K562 (cell line): ENCODE results near the gene KCND2.

ENCODE experiments used
- CEBPB ChIP-seq: fragments of 450-650 bp; IDR thresholded peaks from 2 replicates; pipeline ENCODE4 v1.6.1; 2016; ENCODE audit warnings: missing genetic modification characterization, missing compliant biosample characterization
- CTCF ChIP-seq, 3 experiments: IDR thresholded peaks in 2 of 3; conservative IDR thresholded peaks in 1 of 3; 2 replicates each; pipeline ENCODE4 v1.5.1; 2011 to 2012; ENCODE audit warnings: low read length in 3 of 3, mild to moderate bottlenecking in 3 of 3, control low read depth in 2 of 3, improper control_type of control experiment in 1 of 3, inconsistent platforms in 1 of 3, low read depth in 1 of 3, mixed read lengths in 1 of 3, moderate library complexity in 1 of 3; ENCODE audit not compliant: insufficient read depth in 2 of 3
- EP300 ChIP-seq: IDR thresholded peaks from 2 replicates; pipeline ENCODE4 v1.6.1; 2012; ENCODE audit warnings: low read length, improper control_type of control experiment
- ILF3 ChIP-seq: fragments of 450-650 bp; IDR thresholded peaks from 2 replicates; pipeline ENCODE4 v1.6.1; 2018; ENCODE audit warnings: antibody characterized with exemption, mild to moderate bottlenecking, moderate library complexity, borderline replicate concordance
- KDM1A ChIP-seq, 2 experiments: fragments of 450-650 bp; IDR thresholded peaks; 2 replicates each; pipeline ENCODE4 v1.6.1; 2016; ENCODE audit warnings: mild to moderate bottlenecking in 2 of 2
- TCF7 ChIP-seq: sonication (generic); IDR thresholded peaks from 2 replicates; pipeline ENCODE4 v1.6.1; 2016; ENCODE audit warnings: antibody characterized with exemption, borderline replicate concordance
- TEAD4 ChIP-seq, 2 experiments: sonication (generic) in 1 of 2; formaldehyde crosslinking in 1 of 2; IDR thresholded peaks; 2 replicates each; pipeline versions ENCODE4 v1.6.1 to v1.8.0; 2012 to 2022; ENCODE audit warnings: borderline replicate concordance in 1 of 2, inconsistent platforms in 1 of 2, low read length in 1 of 2, mild to moderate bottlenecking in 1 of 2, missing genetic modification reagents in 1 of 2
- TGIF2 ChIP-seq: sonication (generic); formaldehyde crosslinking; IDR thresholded peaks from 2 replicates; pipeline ENCODE4 v1.8.1; 2022; ENCODE audit warnings: mild to moderate bottlenecking, missing genetic modification reagents, moderate library complexity
- ZBTB7A ChIP-seq: IDR thresholded peaks from 2 replicates; pipeline ENCODE4 v1.6.1; 2011; ENCODE audit warnings: low read depth, mild to moderate bottlenecking, low read length, moderate library complexity, borderline replicate concordance; ENCODE audit not compliant: control insufficient read depth
- ZKSCAN1 ChIP-seq: fragments of 150-350 bp; IDR thresholded peaks from 2 replicates; pipeline ENCODE4 v1.6.1; 2016; ENCODE audit warnings: low read depth, low read length

GRCh38 chr7:120732256-120732655 is 459.3 kb downstream of the KCND2 start:
- TF ChIP-seq TEAD4 (IDR thresholded peaks at IDR 0.05; ENCODE audit: low read length) (no peak), TEAD4 (CRISPR knock-in tag; IDR thresholded peaks at IDR 0.05; ENCODE audit: borderline replicate concordance) (no peak), ZKSCAN1 (no peak), CTCF (IDR thresholded peaks at IDR 0.05 in 2 of 3, conservative IDR thresholded peaks at IDR 0.05 in 1 of 3; ENCODE audit: insufficient read depth in 2 of 3, low read depth in 1 of 3, low read length in 3 of 3) (no peak), EP300 (no peak), ZBTB7A (no peak), CEBPB (no peak), TCF7 (no peak), KDM1A (IDR thresholded peaks at IDR 0.05) (no peak), TGIF2 (CRISPR knock-in tag) (no peak), ILF3 (no peak)
